C4-2B (cell line): ENCODE measurements around the gene PUS10.
"Not testable (repeated sequence)": the region's sequence is repeated elsewhere in the genome, so short reads cannot be mapped to it uniquely, and the experiment has no call there.

Source experiments
- CTCF ChIP-seq: fragments of 450-650 bp; conservative IDR thresholded peaks from 2 replicates; pipeline ENCODE4 v1.5.1; 2017; ENCODE audit warnings: mild to moderate bottlenecking
- ZFX ChIP-seq: fragments of 450-650 bp; IDR thresholded peaks from 2 replicates; pipeline ENCODE4 v1.6.1; 2017

DNA sequence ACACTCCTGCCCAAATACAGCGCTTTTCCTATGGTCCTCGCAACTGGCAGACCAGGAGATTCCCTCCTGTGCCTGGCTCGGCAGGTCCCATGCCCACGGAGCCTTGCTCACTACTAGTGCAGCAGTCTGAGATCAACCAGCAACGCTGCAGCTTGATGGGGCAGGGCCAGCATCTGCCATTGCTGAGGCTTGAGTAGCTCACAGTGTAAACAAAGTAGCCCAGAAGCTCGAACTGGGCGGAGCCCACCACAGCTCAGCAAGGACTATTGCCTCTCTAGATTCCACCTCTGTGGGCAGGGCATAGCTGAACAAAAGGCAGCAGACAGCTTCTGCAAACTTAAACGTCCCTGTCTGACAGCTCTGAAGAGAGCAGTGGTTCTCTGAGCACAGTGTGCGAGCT lies 16.5 kb upstream of the PUS10 start:
- not testable (repeated sequence) for TF ChIP-seq CTCF, ZFX
